A549 (cell line): Measurements from ENCODE around the gene PGPEP1. TPM values are rescaled to one million over a fixed set of nuclear protein-coding genes. Genes with fewer than 3 reads are reported as not detected.

Experiments
- ATAC-seq, 2 experiments: fragments of 200-7000 bp in 1 of 2; fragments of >200 bp in 1 of 2; cut with Nextera tagmentation in 1 of 2; cut with Tn5 transposase in 1 of 2; 3 replicates each; pipeline versions ENCODE4 v1.8.0 to v1.9.1; 2018 to 2020; ENCODE audit warnings: mild to moderate bottlenecking in 1 of 2, moderate library complexity in 1 of 2
- CTCF ChIA-PET: fragments of 300-600 bp; sonication (Branson Sonifier 250); formaldehyde crosslinking; extraction: SDS; loops from one replicate; lab custom pipeline; 2021; ENCODE audit warnings: antibody characterized with exemption, inconsistent platforms; lab: Yijun Ruan, JAX
- POLR2A ChIA-PET: fragments of 350-600 bp; formaldehyde crosslinking; extraction: SDS; loops from one replicate; lab custom pipeline; 2021; ENCODE audit warnings: antibody characterized with exemption, inconsistent platforms; lab: Yijun Ruan, JAX
- DNase-seq, 2 experiments: peaks; one replicate each; pipeline versions ENCODE4 v3.0.0 to v3.0.0-alpha.2; 2011 to 2016; ENCODE audit warnings: low read depth in 1 of 2, low spot score in 1 of 2
- FAIRE-seq: peaks from 2 replicates; lab custom pipeline; 2011; peaks lifted over from hg19 to GRCh38; lab: Jason Lieb, UNC
- H3K27ac ChIP-seq, 2 experiments: fragments of >200 bp; sonication (Bioruptor Twin); formaldehyde crosslinking; 3 replicates each; pipeline ENCODE4 v1.5.1; 2016 to 2017
- H3K4me1 ChIP-seq: fragments of >200 bp; sonication (Bioruptor Twin); formaldehyde crosslinking; 3 replicates; pipeline ENCODE4 v1.6.1; 2016
- H3K4me2 ChIP-seq: fragments of >200 bp; sonication (Bioruptor Twin); formaldehyde crosslinking; 3 replicates; pipeline ENCODE4 v1.6.1; 2016
- H3K4me3 ChIP-seq: fragments of >200 bp; sonication (Bioruptor Twin); formaldehyde crosslinking; 3 replicates; pipeline ENCODE4 v1.5.1; 2016
- H3K9me3 ChIP-seq: fragments of >200 bp; sonication (Bioruptor Twin); formaldehyde crosslinking; 3 replicates; pipeline ENCODE4 v1.6.1; 2016
- CEBPB ChIP-seq, 2 experiments: fragments of >200 bp in 1 of 2; sonication (Bioruptor Twin) in 1 of 2; formaldehyde crosslinking in 1 of 2; IDR thresholded peaks; 2 replicates each; pipeline ENCODE4 v1.6.1; 2012 to 2016
- CHD4 ChIP-seq: fragments of 200-600 bp; sonication (generic); IDR thresholded peaks from 2 replicates; pipeline ENCODE4 v1.6.1; 2016; ENCODE audit warnings: antibody characterized with exemption, mild to moderate bottlenecking, borderline replicate concordance
- EHF ChIP-seq: fragments of 250-450 bp; sonication (Bioruptor Pico); IDR thresholded peaks from 2 replicates; pipeline ENCODE4 v1.5.0; 2020; ENCODE audit warnings: mild to moderate bottlenecking
- ESRRA ChIP-seq: fragments of 150-350 bp; IDR thresholded peaks from 2 replicates; pipeline ENCODE4 v1.6.1; 2014; ENCODE audit warnings: mild to moderate bottlenecking, low read length, borderline replicate concordance
- FOSL2 ChIP-seq, 2 experiments: fragments of 450-650 bp in 1 of 2; fragments of >200 bp in 1 of 2; sonication (Bioruptor Twin) in 1 of 2; formaldehyde crosslinking; IDR thresholded peaks; 2 replicates each; pipeline versions ENCODE4 v1.5.0 to v1.6.1; 2016 to 2020; ENCODE audit warnings: mild to moderate bottlenecking in 1 of 2, moderate library complexity in 1 of 2
- HEYL ChIP-seq: fragments of 250-450 bp; sonication (Bioruptor Pico); IDR thresholded peaks from 2 replicates; pipeline ENCODE4 v1.8.0; 2021; ENCODE audit warnings: mild to moderate bottlenecking, moderate library complexity
- HOXA7 ChIP-seq: fragments of 250-450 bp; sonication (Bioruptor Pico); IDR thresholded peaks from 2 replicates; pipeline ENCODE4 v1.5.0; 2020; ENCODE audit warnings: mild to moderate bottlenecking, moderate library complexity
- JUN ChIP-seq, 2 experiments: fragments of >200 bp; sonication (Bioruptor Twin); formaldehyde crosslinking; IDR thresholded peaks; 2 replicates in 1 of 2; 3 replicates in 1 of 2; pipeline ENCODE4 v1.6.1; 2016 to 2017
- MAFK ChIP-seq: fragments of 450-650 bp; IDR thresholded peaks from 2 replicates; pipeline ENCODE4 v1.6.1; 2014; ENCODE audit not compliant: partially characterized antibody
- MAZ ChIP-seq: fragments of 150-350 bp; IDR thresholded peaks from 2 replicates; pipeline ENCODE4 v1.6.1; 2014; ENCODE audit warnings: antibody characterized with exemption, low read depth, low read length, borderline replicate concordance
- NFE2L2 ChIP-seq: fragments of 150-350 bp; conservative IDR thresholded peaks from 2 replicates; pipeline ENCODE4 v1.6.1; 2014; ENCODE audit warnings: low read length
- POLR2A ChIP-seq: IDR thresholded peaks from 2 replicates; pipeline ENCODE4 v1.6.1; 2012; ENCODE audit warnings: mild to moderate bottlenecking, low read length
- RARB ChIP-seq: fragments of 250-450 bp; sonication (Bioruptor Pico); IDR thresholded peaks from 2 replicates; pipeline ENCODE4 v1.8.0; 2021; ENCODE audit warnings: mild to moderate bottlenecking, moderate library complexity
- RNF2 ChIP-seq: fragments of 200-600 bp; sonication (generic); IDR thresholded peaks from 2 replicates; pipeline ENCODE4 v1.6.1; 2016; ENCODE audit warnings: low read depth, mild to moderate bottlenecking, antibody characterized with exemption, moderate library complexity, borderline replicate concordance
- SMC3 ChIP-seq: fragments of >200 bp; sonication (Bioruptor Twin); formaldehyde crosslinking; IDR thresholded peaks from 3 replicates; pipeline ENCODE4 v1.6.1; 2018; ENCODE audit warnings: inconsistent platforms
- SREBF2 ChIP-seq: fragments of 450-650 bp; IDR thresholded peaks from 2 replicates; pipeline ENCODE4 v1.6.1; 2014; ENCODE audit warnings: mild to moderate bottlenecking, moderate library complexity
- TFCP2L1 ChIP-seq: fragments of 250-450 bp; sonication (Bioruptor Pico); IDR thresholded peaks from 2 replicates; pipeline ENCODE4 v1.5.0; 2021; ENCODE audit warnings: mild to moderate bottlenecking
- ZFP36 ChIP-seq: fragments of 450-650 bp; IDR thresholded peaks from 2 replicates; pipeline ENCODE4 v1.6.1; 2014; ENCODE audit warnings: borderline replicate concordance; ENCODE audit not compliant: partially characterized antibody
- WGBS: methylation state at CpG from one replicate; pipeline ENCODE4 v1.1.6; 2017; ENCODE audit errors: missing lambda C conversion rate; 5-methylcytosine and 5-hydroxymethylcytosine counted together
- polyA plus RNA-seq, 4 experiments: library from polyadenylated mRNA; depleted of rRNA in 3 of 4; stranded (reverse); fragments of >200 nt; fragmentation: RNase III in 1 of 4; extraction: RNeasy Plus Mini Kit Qiagen cat#74134 plus additional on column Dnase treatment in 1 of 4; gene quantifications; 2 replicates in 3 of 4; 3 replicates in 1 of 4; pipeline ENCODE4 v1.2.3, GENCODE V29; 2011 to 2017
- TF ChIP-seq, protein P1 (sequence below): IDR thresholded peaks from 2 replicates; pipeline ENCODE4 v1.6.1; 2012
- TF ChIP-seq, protein P2 (sequence below): fragments of >200 bp; sonication (Bioruptor Twin); formaldehyde crosslinking; IDR thresholded peaks from 3 replicates; pipeline ENCODE4 v1.5.1; 2016
- TF ChIP-seq, protein P3 (sequence below): fragments of >200 bp; sonication (Bioruptor Twin); formaldehyde crosslinking; IDR thresholded peaks from 3 replicates; pipeline ENCODE4 v1.6.1; 2016
- TF ChIP-seq, protein P4 (sequence below): IDR thresholded peaks from 2 replicates; pipeline ENCODE4 v1.6.1; 2012; ENCODE audit warnings: low read depth, borderline replicate concordance

The PGPEP1 gene
- polyA plus RNA-seq, 2 of the 4 experiments (the other 2 are of a cell fraction): 5.3 to 7.1 TPM

DNA sequence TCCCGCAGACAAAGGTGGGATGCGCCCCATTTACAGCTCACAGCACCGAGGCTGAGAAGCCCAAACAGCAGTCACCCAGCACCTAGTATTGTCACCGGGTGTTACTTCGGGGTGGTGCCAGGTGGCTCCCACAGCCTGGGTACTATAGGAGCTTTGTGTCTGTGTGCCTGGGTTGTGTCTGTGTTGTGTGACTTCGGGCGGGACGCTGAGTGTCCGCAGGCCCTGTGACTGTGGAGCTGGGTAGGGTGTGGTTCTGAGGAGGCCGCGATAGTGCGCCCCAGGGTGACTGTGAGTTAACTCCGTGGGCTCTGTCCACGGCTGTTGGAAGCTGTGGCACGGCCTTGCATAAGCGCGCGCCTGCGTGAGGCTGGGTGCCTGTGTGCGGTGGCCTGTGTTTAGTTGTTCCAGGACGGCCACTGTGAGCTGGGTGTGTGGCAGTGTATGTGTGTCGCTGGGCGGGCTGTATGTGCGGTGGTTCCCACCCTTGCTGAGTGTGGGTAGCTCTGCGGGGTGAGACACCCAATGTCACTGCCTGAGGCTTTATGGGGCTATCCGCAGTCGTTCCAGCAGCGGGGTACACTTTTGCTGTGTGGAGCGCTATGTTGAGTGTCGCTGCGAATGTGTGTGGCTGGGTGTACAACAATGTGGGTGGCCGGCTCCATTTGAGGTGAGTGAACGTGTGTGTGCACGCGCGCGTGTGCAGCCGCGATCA, 78.2 kb downstream of the PGPEP1 start:
- Histone ChIP-seq H3K27ac (peak overlapping the region; percentile 96 to 100), H3K9me3 (no peaks in the 10 kb centered on the region), H3K4me1 (peaks cover 56% of the 10 kb centered on the region), H3K4me2 (peak overlapping the region; percentile 93), H3K4me3 (peak overlapping the region; percentile 77)
- WGBS: 28% methylated on average over 12 of the region's 39 CpGs
- no peak for TF ChIP-seq RNF2
- TF ChIP-seq, protein P1, sequence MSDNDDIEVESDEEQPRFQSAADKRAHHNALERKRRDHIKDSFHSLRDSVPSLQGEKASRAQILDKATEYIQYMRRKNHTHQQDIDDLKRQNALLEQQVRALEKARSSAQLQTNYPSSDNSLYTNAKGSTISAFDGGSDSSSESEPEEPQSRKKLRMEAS: no peak
- TF ChIP-seq FOSL2 (IDR thresholded peaks at IDR 0.05): no peak
- TF ChIP-seq FOSL2 (CRISPR knock-in tag; IDR thresholded peaks at IDR 0.05): no peak
- no peak for TF ChIP-seq TFCP2L1 (CRISPR knock-in tag)
- no peak for TF ChIP-seq CHD4
- no peak for TF ChIP-seq CEBPB (IDR thresholded peaks at IDR 0.05)
- TF ChIP-seq ZFP36: no peak
- TF ChIP-seq NFE2L2: no peak
- TF ChIP-seq HOXA7 (CRISPR knock-in tag): no peak
- TF ChIP-seq POLR2A: no peak
- TF ChIP-seq, protein P2, sequence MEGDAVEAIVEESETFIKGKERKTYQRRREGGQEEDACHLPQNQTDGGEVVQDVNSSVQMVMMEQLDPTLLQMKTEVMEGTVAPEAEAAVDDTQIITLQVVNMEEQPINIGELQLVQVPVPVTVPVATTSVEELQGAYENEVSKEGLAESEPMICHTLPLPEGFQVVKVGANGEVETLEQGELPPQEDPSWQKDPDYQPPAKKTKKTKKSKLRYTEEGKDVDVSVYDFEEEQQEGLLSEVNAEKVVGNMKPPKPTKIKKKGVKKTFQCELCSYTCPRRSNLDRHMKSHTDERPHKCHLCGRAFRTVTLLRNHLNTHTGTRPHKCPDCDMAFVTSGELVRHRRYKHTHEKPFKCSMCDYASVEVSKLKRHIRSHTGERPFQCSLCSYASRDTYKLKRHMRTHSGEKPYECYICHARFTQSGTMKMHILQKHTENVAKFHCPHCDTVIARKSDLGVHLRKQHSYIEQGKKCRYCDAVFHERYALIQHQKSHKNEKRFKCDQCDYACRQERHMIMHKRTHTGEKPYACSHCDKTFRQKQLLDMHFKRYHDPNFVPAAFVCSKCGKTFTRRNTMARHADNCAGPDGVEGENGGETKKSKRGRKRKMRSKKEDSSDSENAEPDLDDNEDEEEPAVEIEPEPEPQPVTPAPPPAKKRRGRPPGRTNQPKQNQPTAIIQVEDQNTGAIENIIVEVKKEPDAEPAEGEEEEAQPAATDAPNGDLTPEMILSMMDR: no peak
- peak; percentile 1 to 17; a peak in 4 of 6 replicates for ATAC-seq
- CTCF ChIA-PET: interaction anchor here (0.6 to 9.4 kb wide), 19 partner anchors 8 to 226 kb away, joined by 3 to 109 read pairs (median 4); partner anchors contain the start of genes LSM4 and MPV17L2
- POLR2A ChIA-PET: interaction anchor here (0.6 to 4.8 kb wide), 6 partner anchors 10 to 166 kb away, joined by 3 to 28 read pairs (median 6); partner anchors contain the start of genes GDF15 and JUND
- DNase-seq: no peak
- no peak for FAIRE-seq

DNA sequence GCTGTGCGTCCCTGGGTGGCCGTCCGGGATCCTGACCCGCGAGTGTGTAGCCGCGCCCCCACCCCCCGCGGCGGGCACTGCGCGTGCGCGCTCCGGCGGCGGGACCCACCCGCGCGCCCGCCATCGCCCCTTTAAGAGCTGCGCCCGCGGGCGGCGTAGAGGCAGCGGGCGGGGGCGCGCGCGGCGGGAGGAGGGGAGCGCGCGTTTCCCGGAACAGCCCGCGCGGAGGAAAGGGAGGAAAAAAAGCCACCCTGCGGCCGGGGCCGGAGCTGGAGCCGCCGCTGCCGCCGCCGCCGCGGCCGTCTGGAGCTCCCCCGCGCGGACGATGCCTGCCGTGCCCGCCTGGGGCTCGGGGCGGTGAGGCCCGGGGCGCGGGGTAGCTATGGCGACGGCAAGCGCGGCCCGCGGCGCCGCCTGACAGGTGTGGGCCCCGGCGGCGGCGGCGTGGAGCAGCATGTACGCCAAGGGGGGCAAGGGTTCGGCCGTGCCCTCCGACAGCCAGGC, 78.8 kb downstream of the PGPEP1 start, which contains the start of gene SSBP4:
TSS of gene SSBP4 (plus strand) at position 204 of the 504 bp plus-strand sequence. CDS start at position 455, 251 bp downstream.
- Histone ChIP-seq H3K4me3 (peak within 1 kb of the TSS; percentile 77), H3K9me3 (no peaks in the 10 kb centered on the region), H3K4me1 (peaks cover 52% of the 10 kb centered on the region), H3K4me2 (peak within 1 kb of the TSS; percentile 93), H3K27ac (peak within 1 kb of the TSS; percentile 96 to 100)
- ATAC-seq: peak in 1 of 2 experiments; percentile 25; a peak in 2 of 6 replicates
- TF ChIP-seq MAFK (no peak), JUN (IDR thresholded peaks at IDR 0.05) (peak; percentile 33 to 73; a peak in 3 of 5 replicates), FOSL2 (IDR thresholded peaks at IDR 0.05) (no peak), FOSL2 (CRISPR knock-in tag; IDR thresholded peaks at IDR 0.05) (0 out of 2 replicates have a peak, but pooled peaks have one; percentile 2), SMC3 (0 out of 3 replicates have a peak, but pooled peaks have one; percentile 27), HEYL (no peak), RARB (CRISPR knock-in tag) (no peak), MAZ (no peak), SREBF2 (no peak), HOXA7 (CRISPR knock-in tag) (no peak), EHF (no peak), ESRRA (no peak)
- TF ChIP-seq, protein P1: peak; percentile 69
- TF ChIP-seq, protein P2: peak; percentile 32; the same call in 2 of the 3 replicates
- TF ChIP-seq, protein P3, sequence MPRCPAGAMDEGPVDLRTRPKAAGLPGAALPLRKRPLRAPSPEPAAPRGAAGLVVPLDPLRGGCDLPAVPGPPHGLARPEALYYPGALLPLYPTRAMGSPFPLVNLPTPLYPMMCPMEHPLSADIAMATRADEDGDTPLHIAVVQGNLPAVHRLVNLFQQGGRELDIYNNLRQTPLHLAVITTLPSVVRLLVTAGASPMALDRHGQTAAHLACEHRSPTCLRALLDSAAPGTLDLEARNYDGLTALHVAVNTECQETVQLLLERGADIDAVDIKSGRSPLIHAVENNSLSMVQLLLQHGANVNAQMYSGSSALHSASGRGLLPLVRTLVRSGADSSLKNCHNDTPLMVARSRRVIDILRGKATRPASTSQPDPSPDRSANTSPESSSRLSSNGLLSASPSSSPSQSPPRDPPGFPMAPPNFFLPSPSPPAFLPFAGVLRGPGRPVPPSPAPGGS: 0 out of 3 replicates have a peak, but pooled peaks have one; percentile 37
- TF ChIP-seq, protein P4, sequence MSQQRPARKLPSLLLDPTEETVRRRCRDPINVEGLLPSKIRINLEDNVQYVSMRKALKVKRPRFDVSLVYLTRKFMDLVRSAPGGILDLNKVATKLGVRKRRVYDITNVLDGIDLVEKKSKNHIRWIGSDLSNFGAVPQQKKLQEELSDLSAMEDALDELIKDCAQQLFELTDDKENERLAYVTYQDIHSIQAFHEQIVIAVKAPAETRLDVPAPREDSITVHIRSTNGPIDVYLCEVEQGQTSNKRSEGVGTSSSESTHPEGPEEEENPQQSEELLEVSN: peak; percentile 68
- no CpG with 5 or more reads among the region's 80 CpGs for WGBS
- peak in 1 of 2 experiments; percentile 79 for DNase-seq
- no peak for FAIRE-seq
- ChIA-PET CTCF (interaction anchor here (0.6 to 4.4 kb wide), 18 partner anchors 9 to 227 kb away, joined by 3 to 31 read pairs (median 4); partner anchors contain the start of genes LSM4 and MPV17L2), POLR2A (interaction anchor here (0.6 to 4.8 kb wide), 5 partner anchors 9 to 166 kb away, joined by 3 to 28 read pairs (median 5); partner anchors contain the start of genes GDF15 and JUND)
